Frontal cortex (tissue), 4 donors: ENCODE measurements around the gene AMFR. TPM values are rescaled to one million over a fixed set of nuclear protein-coding genes. Genes with fewer than 3 reads are reported as not detected.
A peak's percentile ranks its signal among the peaks of the same experiment; 100 is the strongest.

Experiments
- DNase-seq, 2 donors: peaks; one replicate each; pipeline ENCODE4 v3.0.0; 2012; ENCODE audit warnings: low spot score in 2 of 2
- FAIRE-seq: peaks from 2 replicates; lab custom pipeline; 2012; peaks lifted over from hg19 to GRCh38; lab: Jason Lieb, UNC
- total RNA-seq: library from RNA; depleted of rRNA; stranded (reverse); fragments of >200 nt; gene quantifications from one replicate; pipeline ENCODE4 v1.2.3, GENCODE V29; 2014
- donor health status: control.
- donor health status: control.
- donor health status: control.

AMFR gene
- total RNA-seq, 1 donor from 2014 or later: 336 TPM

GRCh38 chr16:56424791-56425438 is 430 bp downstream of the AMFR start:
- FAIRE-seq (no peak), DNase-seq (peak in 1 of 2 donors; percentile 43)

GRCh38 chr16:56424404-56424764 is 961 bp downstream of the AMFR start:
- no peak for FAIRE-seq
- DNase-seq: no peak

- peak in 1 of 2 donors; percentile 31 for DNase-seq
- no peak for FAIRE-seq
Measured at GRCh38 chr16:56423584-56424403, 1.6 kb downstream of the AMFR start.

- FAIRE-seq: no peak
Measured at GRCh38 chr16:56422896-56423441, 2.4 kb downstream of the AMFR start.

GRCh38 chr16:56421976-56422669 is 3.2 kb downstream of the AMFR start:
- DNase-seq: no peak
- FAIRE-seq: no peak

More at GRCh38 chr16:56422896-56423441, 2.4 kb downstream of the AMFR start:
- DNase-seq: no peak

GRCh38 chr16:56421313-56421712 is 4.0 kb downstream of the AMFR start:
- FAIRE-seq (no peak), DNase-seq (no peak)

GRCh38 chr16:56420613-56421012 is 4.7 kb downstream of the AMFR start:
- DNase-seq (no peak), FAIRE-seq (no peak)

GRCh38 chr16:56419740-56420548 is 5.4 kb downstream of the AMFR start:
- no peak for DNase-seq
- FAIRE-seq: no peak

- FAIRE-seq (no peak), DNase-seq (no peak)
Measured at GRCh38 chr16:56417138-56417537, 8.2 kb downstream of the AMFR start.

GRCh38 chr16:56415875-56416274 is 9.5 kb downstream of the AMFR start:
- DNase-seq (no peak), FAIRE-seq (no peak)

- DNase-seq (no peak), FAIRE-seq (no peak)
Measured at GRCh38 chr16:56414366-56414765, 11.0 kb downstream of the AMFR start.

- FAIRE-seq (no peak), DNase-seq (no peak)
Measured at GRCh38 chr16:56413381-56413780, 12.0 kb downstream of the AMFR start.

- FAIRE-seq (no peak), DNase-seq (no peak)
Measured at GRCh38 chr16:56411624-56412023, 13.7 kb downstream of the AMFR start.

- no peak for FAIRE-seq
- DNase-seq: no peak
Measured at GRCh38 chr16:56411123-56411522, 14.2 kb downstream of the AMFR start.

- DNase-seq (no peak), FAIRE-seq (no peak)
Measured at GRCh38 chr16:56409195-56409594, 16.1 kb downstream of the AMFR start.

GRCh38 chr16:56408379-56409098 is 16.8 kb downstream of the AMFR start:
- DNase-seq (no peak), FAIRE-seq (no peak)

- DNase-seq (no peak), FAIRE-seq (no peak)
Measured at GRCh38 chr16:56405977-56406672, 19.2 kb downstream of the AMFR start.

GRCh38 chr16:56401482-56401881 is 23.9 kb downstream of the AMFR start:
- FAIRE-seq (no peak), DNase-seq (no peak)

GRCh38 chr16:56400458-56400857 is 24.9 kb downstream of the AMFR start:
- DNase-seq (no peak), FAIRE-seq (no peak)
